PC-9 (cell line): ENCODE results near the gene ZNF45. TPM values are rescaled to one million over a fixed set of nuclear protein-coding genes. Genes with fewer than 3 reads are reported as not detected.
A peak's percentile ranks its signal among the peaks of the same experiment; 100 is the strongest.

Experiments
- BruUV-seq: library from RNA; stranded (reverse); fragments of 400-500 nt; replicated peaks from 2 replicates; lab custom pipeline; 2021; lab: Mats Ljungman, UMichigan
- CTCF ChIA-PET: fragments of 300-600 bp; sonication (Branson Sonifier 250); formaldehyde crosslinking; loops from one replicate; lab custom pipeline; 2022; ENCODE audit warnings: antibody characterized with exemption; lab: Charles Lee
- POLR2A ChIA-PET: fragments of 300-600 bp; sonication (Branson Sonifier 250); formaldehyde crosslinking; loops from one replicate; lab custom pipeline; 2022; ENCODE audit warnings: antibody characterized with exemption; ENCODE audit not compliant: unreplicated experiment; lab: Charles Lee
- DNase-seq, 2 experiments: peaks; one replicate each; pipeline versions ENCODE4 v3.0.0 to v3.0.0-alpha.2; 2015 to 2022; ENCODE audit warnings: mixed read lengths in 1 of 2
- H2AFZ ChIP-seq: fragments of 200-600 bp; sonication (generic); 2 replicates; pipeline ENCODE4 v1.8.1; 2017; ENCODE audit warnings: antibody characterized with exemption
- H3F3A ChIP-seq: fragments of 200-600 bp; sonication (generic); 2 replicates; pipeline ENCODE4 v1.8.1; 2017; ENCODE audit warnings: antibody characterized with exemption, mild to moderate bottlenecking, low read depth; ENCODE audit not compliant: insufficient read depth
- H3K27ac ChIP-seq: fragments of 200-600 bp; sonication (generic); 2 replicates; pipeline ENCODE4 v1.6.1; 2016; ENCODE audit warnings: mixed run types
- H3K27me3 ChIP-seq: fragments of 200-600 bp; sonication (generic); 2 replicates; pipeline ENCODE4 v1.6.1; 2016; ENCODE audit warnings: low read depth, mixed run types; ENCODE audit not compliant: insufficient read depth
- H3K36me3 ChIP-seq: fragments of 200-600 bp; sonication (generic); 2 replicates; pipeline ENCODE4 v1.6.1; 2016; ENCODE audit warnings: low read depth, mixed run types
- H3K4me1 ChIP-seq: fragments of 200-600 bp; sonication (generic); replicated peaks from 2 replicates; pipeline ENCODE4 v1.6.1; 2016; ENCODE audit warnings: mixed run types; ENCODE audit not compliant: insufficient read depth
- H3K4me2 ChIP-seq: fragments of 200-600 bp; sonication (generic); 2 replicates; pipeline ENCODE4 v1.6.1; 2017; ENCODE audit warnings: mixed run types
- H3K4me3 ChIP-seq: fragments of 200-600 bp; sonication (generic); 2 replicates; pipeline ENCODE4 v1.6.1; 2016; ENCODE audit warnings: mixed run types
- H3K79me2 ChIP-seq: fragments of 200-600 bp; sonication (generic); 2 replicates; pipeline ENCODE4 v1.6.1; 2017; ENCODE audit warnings: low read depth, mixed run types
- H3K9me2 ChIP-seq: fragments of 200-600 bp; sonication (generic); 2 replicates; pipeline ENCODE4 v1.8.1; 2017; ENCODE audit warnings: mild to moderate bottlenecking; ENCODE audit not compliant: insufficient read depth
- H3K9me3 ChIP-seq: fragments of 200-600 bp; sonication (generic); 2 replicates; pipeline ENCODE4 v1.8.1; 2016; ENCODE audit warnings: low read depth; ENCODE audit not compliant: insufficient read depth
- H4K20me1 ChIP-seq: fragments of 200-600 bp; sonication (generic); 2 replicates; pipeline ENCODE4 v1.8.1; 2017; ENCODE audit not compliant: insufficient read depth
- EZH2 ChIP-seq: fragments of 200-600 bp; sonication (generic); IDR thresholded peaks from 2 replicates; pipeline ENCODE4 v1.8.0; 2017; ENCODE audit warnings: antibody characterized with exemption, low read depth
- intact Hi-C: fragments of 100-400 bp; cut with micrococcal nuclease; formaldehyde crosslinking; loops from one replicate; pipeline ENCODE4 v1.10.0; 2022; ENCODE audit not compliant: unreplicated experiment
- total RNA-seq: library from RNA; stranded (reverse); gene quantifications from 2 replicates; pipeline ENCODE4 v1.2.3, GENCODE V29; 2021
- TF ChIP-seq, protein P1 (sequence below): fragments of 200-600 bp; sonication (generic); conservative IDR thresholded peaks from 2 replicates; pipeline ENCODE4 v1.6.1; 2017; ENCODE audit warnings: mixed run types, antibody characterized with exemption, mild to moderate bottlenecking, moderate library complexity

The ZNF45 gene
- total RNA-seq, 1 experiment from 2014 or later, result 10.3 TPM

DNA sequence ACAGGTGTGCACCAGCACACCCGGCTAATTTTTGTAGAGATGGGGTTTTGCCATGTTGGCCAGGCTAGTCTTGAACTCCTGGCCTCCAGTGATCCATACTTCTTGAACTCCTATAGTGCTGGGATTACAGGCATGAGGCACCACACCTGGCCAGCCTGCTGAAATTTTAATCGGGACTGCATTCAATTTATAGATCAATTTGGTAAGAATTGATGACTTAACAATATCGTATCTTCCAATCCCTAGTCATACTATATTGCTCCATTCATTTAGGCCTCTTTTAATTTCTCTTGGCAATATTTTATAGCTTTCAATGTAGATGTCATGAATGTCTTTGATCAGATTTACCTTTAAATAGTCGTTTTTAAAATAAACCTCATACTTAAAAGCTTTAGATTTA lies 5.6 kb upstream of the ZNF45 start:
- intact Hi-C loops, result no loop called here
- POLR2A ChIA-PET, result no interaction called here
- Histone ChIP-seq H3F3A (no peaks in the 10 kb centered on the region), H3K4me3 (no peak overlapping the region), H3K4me1 (no peaks in the 10 kb centered on the region), H4K20me1 (no peaks in the 10 kb centered on the region), H2AFZ (no peak overlapping the region), H3K79me2 (no peaks in the 10 kb centered on the region), H3K36me3 (no peaks in the 10 kb centered on the region), H3K9me3 (peaks cover 4% of the 10 kb centered on the region), H3K4me2 (no peak overlapping the region), H3K27ac (no peak overlapping the region), H3K9me2 (no peaks in the 10 kb centered on the region), H3K27me3 (peaks cover 20% of the 10 kb centered on the region)
- BruUV-seq, result no TSS peak
- TF ChIP-seq EZH2, result no peak
- TF ChIP-seq, protein P1, sequence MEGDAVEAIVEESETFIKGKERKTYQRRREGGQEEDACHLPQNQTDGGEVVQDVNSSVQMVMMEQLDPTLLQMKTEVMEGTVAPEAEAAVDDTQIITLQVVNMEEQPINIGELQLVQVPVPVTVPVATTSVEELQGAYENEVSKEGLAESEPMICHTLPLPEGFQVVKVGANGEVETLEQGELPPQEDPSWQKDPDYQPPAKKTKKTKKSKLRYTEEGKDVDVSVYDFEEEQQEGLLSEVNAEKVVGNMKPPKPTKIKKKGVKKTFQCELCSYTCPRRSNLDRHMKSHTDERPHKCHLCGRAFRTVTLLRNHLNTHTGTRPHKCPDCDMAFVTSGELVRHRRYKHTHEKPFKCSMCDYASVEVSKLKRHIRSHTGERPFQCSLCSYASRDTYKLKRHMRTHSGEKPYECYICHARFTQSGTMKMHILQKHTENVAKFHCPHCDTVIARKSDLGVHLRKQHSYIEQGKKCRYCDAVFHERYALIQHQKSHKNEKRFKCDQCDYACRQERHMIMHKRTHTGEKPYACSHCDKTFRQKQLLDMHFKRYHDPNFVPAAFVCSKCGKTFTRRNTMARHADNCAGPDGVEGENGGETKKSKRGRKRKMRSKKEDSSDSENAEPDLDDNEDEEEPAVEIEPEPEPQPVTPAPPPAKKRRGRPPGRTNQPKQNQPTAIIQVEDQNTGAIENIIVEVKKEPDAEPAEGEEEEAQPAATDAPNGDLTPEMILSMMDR, result no peak
- DNase-seq, result no peak
- CTCF ChIA-PET, result no interaction called here

DNA sequence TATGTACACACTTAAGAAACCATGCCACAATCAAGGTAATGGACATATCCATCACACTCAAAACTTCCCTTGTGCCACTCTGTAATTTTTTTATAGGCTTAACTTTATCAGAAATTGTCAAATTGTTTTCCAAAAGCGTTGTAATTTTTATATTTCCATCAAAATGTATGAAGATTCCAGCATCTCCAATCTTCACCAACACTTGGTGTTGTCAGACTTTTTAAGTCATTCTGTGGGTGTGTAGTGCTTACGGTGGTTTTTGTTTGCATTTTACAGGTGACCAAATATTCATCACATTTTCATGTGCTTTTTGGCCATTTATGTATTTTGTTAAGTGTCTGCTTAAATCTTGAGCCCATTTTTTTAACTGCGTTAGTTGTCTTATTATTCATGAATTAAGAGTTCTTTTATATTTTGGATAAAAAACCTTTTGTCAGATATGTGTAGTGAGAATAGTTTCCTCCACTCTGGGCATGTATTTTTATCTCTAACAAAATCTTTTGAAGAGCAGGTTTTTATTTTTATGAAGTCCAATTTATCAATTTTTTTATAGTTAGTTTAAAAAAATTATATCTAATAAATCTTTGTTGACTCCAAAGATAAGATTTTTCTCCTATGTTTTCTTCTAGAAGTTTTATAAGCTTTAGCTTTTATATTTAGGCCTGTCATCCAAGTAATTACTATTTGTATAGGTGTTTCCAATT lies 4.6 kb upstream of the ZNF45 start:
- H3K27ac ChIP-seq, result no peak overlapping the region
- peaks cover 4% of the 10 kb centered on the region for H3K9me3 ChIP-seq
- intact Hi-C loops, result loop anchor here (5.0 kb wide), 1 partner anchor 113 kb away; the partner anchor contains the start of gene ZNF223
- H3F3A ChIP-seq, result no peaks in the 10 kb centered on the region
- H3K9me2 ChIP-seq, result no peaks in the 10 kb centered on the region
- peaks cover 20% of the 10 kb centered on the region for H3K27me3 ChIP-seq
- H3K79me2 ChIP-seq, result no peaks in the 10 kb centered on the region
- no peaks in the 10 kb centered on the region for H3K36me3 ChIP-seq
- no peak for DNase-seq
- ChIA-PET POLR2A (no interaction called here), CTCF (interaction anchor here (0.7 kb wide), 1 partner anchor 1241 kb away, joined by 7 read pairs; no protein-coding TSS in a partner anchor)
- no peak overlapping the region for H2AFZ ChIP-seq
- no peaks in the 10 kb centered on the region for H3K4me1 ChIP-seq
- no peak overlapping the region for H3K4me2 ChIP-seq
- BruUV-seq, result no TSS peak
- TF ChIP-seq EZH2, result no peak
- TF ChIP-seq, protein P1, result no peak
- H4K20me1 ChIP-seq, result no peaks in the 10 kb centered on the region
- no peak overlapping the region for H3K4me3 ChIP-seq

DNA sequence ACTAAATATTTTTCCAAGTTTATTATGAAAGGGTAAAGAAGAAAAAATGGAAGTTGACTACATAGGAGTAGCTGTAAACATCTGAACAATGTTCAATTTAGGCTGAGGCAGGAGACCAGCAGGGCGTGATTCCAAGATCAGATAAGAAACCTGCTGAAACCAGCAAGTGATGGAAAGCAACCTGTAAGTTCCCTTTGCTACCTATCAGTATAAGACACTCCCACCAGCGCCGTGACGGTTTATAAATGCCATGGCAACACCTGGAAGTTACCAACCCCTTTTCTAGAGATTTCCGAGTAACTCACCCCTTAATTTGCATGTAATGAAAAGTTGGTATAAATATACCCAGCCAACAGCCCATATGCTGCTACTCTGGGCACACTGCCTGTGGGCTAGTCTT lies 1.1 kb upstream of the ZNF45 start:
- intact Hi-C loops, result loop anchor here (5.0 kb wide), 1 partner anchor 116 kb away; the partner anchor contains the start of gene ZNF223
- Histone ChIP-seq H2AFZ (no peak overlapping the region), H3K27me3 (peaks cover 10% of the 10 kb centered on the region), H3K4me2 (peak overlapping the region; percentile 85; the same call in 1 of the 2 replicates), H3F3A (peaks cover 8% of the 10 kb centered on the region; the same call in 1 of the 2 replicates), H4K20me1 (no peaks in the 10 kb centered on the region), H3K79me2 (0 out of 2 replicates have a peak, but pooled peaks cover 3% of the 10 kb centered on the region), H3K9me2 (no peaks in the 10 kb centered on the region), H3K4me1 (peaks cover 11% of the 10 kb centered on the region), H3K27ac (no peak overlapping the region), H3K36me3 (peaks cover 18% of the 10 kb centered on the region), H3K4me3 (no peak overlapping the region), H3K9me3 (peaks cover 4% of the 10 kb centered on the region)
- POLR2A ChIA-PET, result interaction anchor here (0.6 kb wide), 1 partner anchor 271 kb away, joined by 5 read pairs; no protein-coding TSS in a partner anchor
- BruUV-seq, result no TSS peak
- TF ChIP-seq, protein P1, result no peak
- no peak for TF ChIP-seq EZH2
- CTCF ChIA-PET, result no interaction called here
- no peak for DNase-seq
